Endothelial cell of umbilical vein (primary cell): Measurements from ENCODE around the gene RMDN3. TPM values are rescaled to one million over a fixed set of nuclear protein-coding genes. Genes with fewer than 3 reads are reported as not detected.

ENCODE experiments used
- BruUV-seq: library from RNA; stranded (reverse); fragments of 400-500 nt; replicated peaks from 2 replicates; lab custom pipeline; 2021; lab: Mats Ljungman, UMichigan
- CTCF ChIA-PET: fragments of 300-600, 350-600 bp; sonication (Branson Sonifier 250); formaldehyde crosslinking; loops from one replicate; lab custom pipeline; 2021; ENCODE audit warnings: antibody characterized with exemption, inconsistent platforms; lab: Charles Lee
- POLR2A ChIA-PET: fragments of 300-600, 350-600 bp; sonication (Branson Sonifier 250); formaldehyde crosslinking; loops from one replicate; lab custom pipeline; 2021; ENCODE audit warnings: antibody characterized with exemption, inconsistent platforms; lab: Charles Lee
- DNase-seq: peaks from one replicate; pipeline ENCODE4 v3.0.0-alpha.2; 2011; ENCODE audit warnings: low read depth, low spot score
- FAIRE-seq: peaks from 2 replicates; lab custom pipeline; 2011; peaks lifted over from hg19 to GRCh38; lab: Jason Lieb, UNC
- H2AFZ ChIP-seq: 2 replicates; pipeline ENCODE4 v1.6.0; 2012; ENCODE audit warnings: low read depth, low read length, control low read depth, inconsistent platforms
- H3K27ac ChIP-seq: 2 replicates; pipeline ENCODE4 v1.5.1; 2011; ENCODE audit warnings: low read depth, mild to moderate bottlenecking, control low read depth, low read length, moderate library complexity; ENCODE audit not compliant: insufficient read depth
- H3K27me3 ChIP-seq, 2 experiments: 2 replicates each; pipeline versions ENCODE4 v1.6.0 to v1.6.1; 2011; ENCODE audit warnings: low read length in 2 of 2, mixed read lengths in 1 of 2; ENCODE audit not compliant: control insufficient read depth in 2 of 2, insufficient read depth in 2 of 2
- H3K36me3 ChIP-seq, 2 experiments: 2 replicates in 1 of 2; 3 replicates in 1 of 2; pipeline ENCODE4 v1.5.1; 2011; ENCODE audit warnings: low read length in 2 of 2, mild to moderate bottlenecking in 1 of 2, moderate library complexity in 1 of 2; ENCODE audit not compliant: control insufficient read depth in 2 of 2, insufficient read depth in 2 of 2; ENCODE audit errors: extremely low read depth in 1 of 2
- H3K4me1 ChIP-seq: 3 replicates; pipeline ENCODE4 v1.5.1; 2011; ENCODE audit warnings: mild to moderate bottlenecking, low read length; ENCODE audit not compliant: control insufficient read depth, insufficient read depth; ENCODE audit errors: extremely low read depth
- H3K4me2 ChIP-seq: 2 replicates; pipeline ENCODE4 v1.6.1; 2011; ENCODE audit warnings: low read length, control low read depth, mixed read lengths; ENCODE audit not compliant: insufficient read depth
- H3K4me3 ChIP-seq, 3 experiments: fragments of 200-600 bp in 1 of 3; sonication (generic), shearing (Covaris generic) in 1 of 3; replicated peaks in 1 of 3; 2 replicates each; pipeline ENCODE4 v1.5.1; 2011 to 2016; ENCODE audit warnings: control low read depth in 3 of 3, low read length in 3 of 3, mild to moderate bottlenecking in 2 of 3, inconsistent platforms in 1 of 3, low read depth in 1 of 3, moderate library complexity in 1 of 3; ENCODE audit not compliant: insufficient read depth in 1 of 3
- H3K79me2 ChIP-seq: 2 replicates; pipeline ENCODE4 v1.6.0; 2012; ENCODE audit warnings: low read length, inconsistent platforms; ENCODE audit not compliant: control insufficient read depth, insufficient read depth
- H3K9ac ChIP-seq: replicated peaks from 2 replicates; pipeline ENCODE3; 2011; ENCODE audit warnings: low read length, control low read depth; ENCODE audit not compliant: insufficient read depth; ENCODE audit errors: extremely low read depth
- H3K9me1 ChIP-seq: replicated peaks from 3 replicates; pipeline ENCODE4 v1.6.0; 2011; ENCODE audit warnings: mild to moderate bottlenecking, low read length; ENCODE audit not compliant: control insufficient read depth, insufficient read depth; ENCODE audit errors: extremely low read depth
- H3K9me3 ChIP-seq: replicated peaks from 2 replicates; pipeline ENCODE4 v1.5.1; 2012; ENCODE audit warnings: low read length, inconsistent platforms; ENCODE audit not compliant: control insufficient read depth, insufficient read depth
- H4K20me1 ChIP-seq: replicated peaks from 2 replicates; pipeline ENCODE3; 2011; ENCODE audit warnings: mild to moderate bottlenecking, low read length; ENCODE audit not compliant: control insufficient read depth, insufficient read depth; ENCODE audit errors: extremely low read depth
- FOS ChIP-seq: IDR thresholded peaks from 2 replicates; pipeline ENCODE4 v1.6.1; 2011; ENCODE audit warnings: mild to moderate bottlenecking, low read length, moderate library complexity, borderline replicate concordance; ENCODE audit not compliant: insufficient read depth
- POLR2A ChIP-seq: IDR thresholded peaks from 2 replicates; pipeline ENCODE4 v1.6.1; 2012; ENCODE audit warnings: low read depth, mild to moderate bottlenecking, control low read depth, low read length
- POLR2AphosphoS5 ChIP-seq: IDR thresholded peaks from 2 replicates; pipeline ENCODE4 v1.6.1; 2012; ENCODE audit warnings: low read depth, mild to moderate bottlenecking, control low read depth, low read length, moderate library complexity; ENCODE audit not compliant: insufficient read depth
- dilution Hi-C: fragments of 300-500 bp; cut with MboI; formaldehyde crosslinking; loops from one replicate; pipeline ENCODE4 v1.15.0; 2019; ENCODE audit warnings: low sequenced_read_pairs; ENCODE audit not compliant: extremely low pct_ligation_motif_present
- intact Hi-C: fragments of 100-400 bp; cut with micrococcal nuclease; formaldehyde crosslinking; loops from one replicate; pipeline ENCODE4 v1.10.0; 2022
- polyA plus RNA-seq, 4 experiments: library from polyadenylated mRNA; depleted of rRNA in 3 of 4; stranded (reverse) in 3 of 4; unstranded in 1 of 4; fragments of >200 nt; gene quantifications; 2 replicates each; pipeline versions ENCODE4 v1.2.1 to v1.2.3, GENCODE V29; 2011 to 2012; ENCODE audit warnings: missing spikeins in 1 of 4
- total RNA-seq: library from RNA; stranded (reverse); gene quantifications from 2 replicates; pipeline ENCODE4 v1.2.3, GENCODE V29; 2021
- TF ChIP-seq, protein P1 (sequence below): IDR thresholded peaks from 2 replicates; pipeline ENCODE4 v1.6.1; 2011; ENCODE audit not compliant: insufficient read depth, insufficient read length

Gene RMDN3
- total and polyA plus RNA-seq, 2 donors (not counting 3 experiments of a cell fraction or from before 2014, with no cell fraction given) = 20.1 to 37.2 TPM

DNA sequence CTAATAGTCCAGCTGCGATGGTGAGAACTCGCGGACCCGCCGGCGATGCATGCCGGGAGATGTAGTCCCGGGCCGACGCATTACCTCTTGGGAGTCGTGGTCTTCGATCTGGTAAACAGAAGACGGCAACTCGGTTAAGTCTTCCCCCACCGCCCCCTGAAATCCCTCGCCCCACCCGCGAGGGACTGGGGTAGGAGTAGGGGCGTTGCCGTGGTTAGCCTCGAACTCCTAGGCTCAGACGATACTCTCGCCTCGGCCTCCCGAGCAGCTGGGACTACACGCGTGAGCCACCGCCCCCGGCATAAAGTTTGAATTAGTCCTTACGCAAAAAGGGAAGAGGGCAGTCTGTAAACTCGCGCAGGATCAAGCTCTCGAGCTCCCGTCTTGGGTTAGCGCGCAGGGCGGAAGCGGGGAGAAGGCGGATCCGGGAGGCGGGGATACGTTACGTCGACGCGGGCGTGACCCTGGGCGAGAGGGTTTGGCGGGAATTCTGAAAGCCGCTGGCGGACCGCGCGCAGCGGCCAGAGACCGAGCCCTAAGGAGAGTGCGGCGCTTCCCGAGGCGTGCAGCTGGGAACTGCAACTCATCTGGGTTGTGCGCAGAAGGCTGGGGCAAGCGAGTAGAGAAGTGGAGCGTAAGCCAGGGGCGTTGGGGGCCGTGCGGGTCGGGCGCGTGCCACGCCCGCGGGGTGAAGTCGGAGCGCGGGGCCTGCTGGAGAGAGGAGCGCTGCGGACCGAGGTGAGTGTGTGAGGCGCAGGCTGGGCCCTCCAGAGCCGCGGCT lies 60.2 kb downstream of the RMDN3 start, which contains the start of gene RAD51:
Gene RAD51, plus strand, starts transcription at position 487 of the 781 bp plus-strand sequence. CDS start 3,585 bp downstream, outside the sequence.
- Histone ChIP-seq H3K9ac (peak within 1 kb of the TSS; percentile 91), H4K20me1 (no peaks in the 10 kb centered on the region), H3K79me2 (peaks cover 20% of the 10 kb centered on the region), H3K9me3 (no peaks in the 10 kb centered on the region), H3K27ac (peak within 1 kb of the TSS; percentile 86), H2AFZ (peak within 1 kb of the TSS; percentile 92), H3K9me1 (no peaks in the 10 kb centered on the region), H3K4me2 (peak within 1 kb of the TSS; percentile 82), H3K4me3 (peak within 1 kb of the TSS; percentile 69 to 96 (median 92)), H3K36me3 (peaks cover 0 to 3% of the 10 kb centered on the region in 2 experiments), H3K27me3 (no peaks in the 10 kb centered on the region), H3K4me1 (peaks cover 13% of the 10 kb centered on the region)
- ChIA-PET POLR2A (interaction anchor here (0.5 to 1.2 kb wide), 5 partner anchors 13 to 175 kb away, joined by 3 to 7 read pairs (median 5); partner anchors contain the start of genes DNAJC17 and ZFYVE19), CTCF (interaction anchor here (0.7 to 2.0 kb wide), 17 partner anchors 10 to 324 kb away, joined by 3 to 10 read pairs (median 4); partner anchors contain the start of genes CCDC32 and VPS18)
- TF ChIP-seq FOS (no peak), POLR2AphosphoS5 (peak; percentile 71), POLR2A (peak; percentile 63)
- TF ChIP-seq, protein P1, sequence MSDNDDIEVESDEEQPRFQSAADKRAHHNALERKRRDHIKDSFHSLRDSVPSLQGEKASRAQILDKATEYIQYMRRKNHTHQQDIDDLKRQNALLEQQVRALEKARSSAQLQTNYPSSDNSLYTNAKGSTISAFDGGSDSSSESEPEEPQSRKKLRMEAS = peak; percentile 68
- DNase-seq = peak; percentile 95
- intact Hi-C loops = loop anchor here (1.0 to 5.0 kb wide), 4 partner anchors 16 to 112 kb away; partner anchors contain the start of genes DNAJC17, KNL1, RMDN3 and ZFYVE19
- dilution Hi-C loops = no loop called here
- BruUV-seq = TSS peak; percentile 67
- peak; percentile 96 for FAIRE-seq
